Endothelial cell of hepatic sinusoid (primary cell): ENCODE results near the gene PBX1.

Experiments used
- in situ Hi-C: cut with HindIII; loops from 2 replicates; pipeline ENCODE4 v1.10.0; 2017; ENCODE audit warnings: low sequenced_read_pairs

Gene PBX1

DNA sequence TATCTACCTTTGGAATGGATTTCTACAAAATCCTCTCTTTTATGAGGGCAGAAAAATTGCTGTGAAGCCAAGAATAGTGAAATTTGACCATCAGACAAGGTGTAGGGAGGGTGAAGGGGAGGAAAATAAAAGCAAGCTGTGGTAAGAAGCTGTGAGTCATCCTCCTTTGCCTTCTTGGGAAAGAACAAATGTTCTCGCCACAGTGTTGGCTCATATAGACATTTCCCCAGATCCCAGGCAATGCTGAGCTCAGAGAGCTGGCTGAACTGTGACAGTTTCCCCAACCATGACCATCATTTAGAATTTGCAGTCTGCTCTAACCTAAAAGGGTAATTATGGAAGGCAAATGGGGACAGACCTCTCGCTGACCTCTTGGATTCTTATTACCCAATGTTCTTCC lies 235.4 kb downstream of the PBX1 start:
- in situ Hi-C loops: no loop called here

DNA sequence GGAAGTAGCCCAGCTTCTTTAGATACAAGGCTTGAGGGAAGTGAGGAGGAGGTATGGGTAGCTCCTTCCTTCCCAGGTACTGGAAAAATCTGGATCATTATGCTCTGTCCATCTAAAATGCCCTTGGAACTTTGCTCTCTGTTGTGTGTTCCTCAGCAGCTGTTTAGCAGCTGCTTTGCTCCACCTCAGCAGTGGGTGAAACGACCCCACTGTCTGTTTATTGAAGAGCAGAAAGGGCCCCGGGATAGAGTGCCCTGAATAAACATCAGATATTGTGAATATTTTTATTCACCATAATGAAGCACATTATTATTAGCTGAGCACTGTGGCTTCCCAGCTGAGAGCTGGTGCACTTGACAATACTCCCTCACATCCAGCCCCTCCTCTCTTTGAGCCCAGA lies 237.9 kb downstream of the PBX1 start:
- in situ Hi-C loops: no loop called here

DNA sequence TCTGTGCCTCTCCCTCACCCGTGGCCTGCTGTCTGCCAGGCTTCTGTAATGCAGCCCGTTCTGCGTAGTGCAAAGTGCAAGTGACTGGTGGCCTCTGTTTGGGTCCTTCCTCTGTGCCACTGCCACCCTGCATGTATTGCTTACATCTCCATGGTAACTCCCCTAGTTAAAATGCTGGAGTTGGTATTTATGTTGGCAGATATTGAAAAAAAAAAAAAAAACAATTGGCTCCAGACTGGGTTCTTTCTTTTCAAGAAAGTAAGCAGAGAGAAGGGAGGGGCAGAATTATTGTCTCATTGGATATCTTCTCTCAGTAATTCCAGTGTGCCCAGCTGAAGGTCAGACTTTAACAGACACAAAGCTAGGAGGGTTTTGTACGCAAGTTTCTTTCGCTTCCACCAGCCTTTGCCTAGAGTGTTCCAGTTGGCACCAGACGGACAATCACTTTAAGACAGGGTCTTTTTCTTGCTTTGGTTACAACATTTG lies 242.3 kb downstream of the PBX1 start:
- in situ Hi-C loops: loop anchor here (25.0 kb wide), 1 partner anchor 1264 kb away; no protein-coding TSS in a partner anchor

DNA sequence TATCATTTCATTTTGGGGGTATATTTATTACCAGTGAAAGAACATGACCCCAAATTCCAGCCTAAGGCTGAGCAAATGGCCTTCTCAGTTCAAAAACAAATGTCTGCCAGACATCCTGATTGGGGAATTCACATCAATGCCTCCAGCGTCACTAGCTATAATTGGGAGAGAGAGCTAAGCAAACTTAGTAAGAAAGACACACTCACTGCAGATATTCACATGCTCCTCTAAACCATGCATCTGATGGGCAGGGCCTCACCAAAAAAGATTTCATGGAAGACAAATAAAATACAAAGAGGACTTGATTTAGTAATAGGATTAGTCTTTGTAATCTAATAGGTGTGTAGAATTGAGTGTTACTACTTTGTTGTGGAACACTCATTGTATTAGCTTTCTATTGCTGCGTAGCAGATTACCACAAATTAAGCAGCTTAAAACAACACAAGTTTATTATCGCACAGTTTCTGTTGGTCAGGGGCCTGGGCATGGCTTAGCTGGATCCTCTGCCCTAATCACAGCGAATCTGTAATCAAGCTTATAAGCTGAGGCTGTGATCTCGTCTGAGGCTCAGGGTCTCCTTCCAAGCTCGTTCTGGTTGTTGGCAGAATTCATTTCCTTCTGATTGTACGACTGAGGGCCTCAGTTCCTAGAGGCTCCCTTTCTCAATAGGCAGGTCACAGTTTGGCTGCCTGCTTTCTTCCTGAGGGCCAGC lies 243.0 kb downstream of the PBX1 start:
- in situ Hi-C loops: loop anchor here (25.0 kb wide), 1 partner anchor 1265 kb away; no protein-coding TSS in a partner anchor

DNA sequence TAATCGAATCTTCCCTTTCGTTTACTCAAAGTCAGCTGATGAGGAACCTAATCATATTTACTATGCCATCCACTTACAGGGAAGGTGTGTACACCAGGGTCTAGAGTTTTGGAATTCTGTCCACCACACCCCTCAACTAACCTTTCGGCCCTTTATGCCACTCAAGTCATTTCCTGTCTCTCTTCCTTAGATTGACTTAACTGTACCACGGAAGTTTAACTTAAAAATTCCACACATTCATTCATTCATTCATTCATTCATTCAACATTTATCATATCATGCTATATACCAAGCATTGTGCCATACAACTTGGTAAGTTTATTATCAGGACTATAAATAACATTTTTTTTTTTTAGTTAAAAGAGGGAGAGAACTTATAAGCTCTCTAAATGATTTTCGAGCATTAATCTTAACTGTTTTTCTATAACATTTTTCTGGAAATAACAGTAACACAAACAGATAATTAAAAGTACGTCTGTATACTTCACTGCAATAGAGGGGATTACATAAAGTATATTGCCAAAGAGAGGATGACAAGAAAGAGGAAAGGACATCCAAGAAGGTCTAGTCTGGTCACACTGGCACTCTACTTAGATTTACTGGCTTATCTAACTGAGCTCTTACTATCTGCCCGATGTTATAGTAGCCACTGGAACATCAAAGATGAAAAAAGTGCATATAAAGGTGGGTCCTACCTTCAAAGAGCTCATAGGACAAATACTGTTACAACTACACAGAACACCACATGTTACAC lies 243.7 kb downstream of the PBX1 start:
- in situ Hi-C loops: loop anchor here (25.0 kb wide), 1 partner anchor 1265 kb away; no protein-coding TSS in a partner anchor

DNA sequence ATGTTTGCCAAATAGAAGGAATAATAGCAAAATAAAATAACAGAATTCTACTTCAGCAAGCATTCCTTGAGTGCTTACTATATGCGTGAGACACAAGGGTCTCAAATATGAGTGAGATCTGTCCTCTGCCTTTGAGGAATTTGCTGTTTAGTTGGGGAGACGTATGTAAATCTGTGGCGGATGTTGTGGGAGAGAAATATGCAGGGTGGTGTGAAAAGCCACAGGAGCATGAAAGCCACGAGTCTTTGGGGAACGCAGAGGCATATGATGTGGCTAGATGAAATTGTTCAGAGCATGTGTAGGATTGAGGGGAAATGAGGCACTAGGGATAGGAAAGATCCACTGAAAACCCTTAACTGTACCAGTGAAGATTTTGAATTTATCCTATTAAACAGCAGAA lies 244.4 kb downstream of the PBX1 start:
- in situ Hi-C loops: loop anchor here (25.0 kb wide), 1 partner anchor 1266 kb away; no protein-coding TSS in a partner anchor

DNA sequence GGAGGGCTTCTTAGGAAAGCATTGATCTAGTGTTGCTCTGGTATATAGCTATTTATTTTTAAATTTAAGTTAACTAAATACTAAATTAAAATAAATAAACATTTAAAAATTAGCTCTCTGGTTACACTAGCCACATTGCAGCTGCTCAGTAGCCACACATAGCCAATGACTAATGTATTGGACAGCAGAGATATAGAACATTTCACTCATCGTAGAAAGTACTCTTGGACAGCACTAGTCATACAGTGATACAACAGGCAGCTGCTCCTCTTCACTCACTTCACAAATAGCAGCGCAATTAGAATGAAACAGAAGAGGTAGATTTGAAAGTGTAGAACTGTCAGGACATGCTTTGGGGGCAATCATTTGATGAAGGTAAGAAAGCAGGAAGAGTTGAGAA lies 245.4 kb downstream of the PBX1 start:
- in situ Hi-C loops: loop anchor here (25.0 kb wide), 1 partner anchor 1267 kb away; no protein-coding TSS in a partner anchor

DNA sequence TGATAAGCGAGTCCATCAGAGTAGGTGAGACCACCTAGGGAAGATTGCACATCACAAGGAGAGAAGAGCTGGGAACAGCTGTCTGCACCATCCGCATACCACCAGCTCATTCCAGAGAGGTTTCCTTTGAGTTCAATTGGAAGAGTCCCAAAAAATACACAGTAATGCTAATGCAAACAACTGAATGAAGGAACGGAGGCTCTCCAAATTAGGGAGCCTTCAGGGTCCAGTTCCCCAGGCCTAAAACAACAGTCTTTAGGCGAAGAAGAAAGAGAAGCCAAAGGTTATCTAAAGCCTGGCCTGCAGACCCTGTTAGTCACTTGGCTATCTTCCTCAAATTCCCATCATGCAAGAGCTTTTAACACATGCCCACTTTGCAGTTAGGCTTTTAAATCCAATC lies 246.4 kb downstream of the PBX1 start:
- in situ Hi-C loops: loop anchor here (25.0 kb wide), 1 partner anchor 1268 kb away; no protein-coding TSS in a partner anchor

DNA sequence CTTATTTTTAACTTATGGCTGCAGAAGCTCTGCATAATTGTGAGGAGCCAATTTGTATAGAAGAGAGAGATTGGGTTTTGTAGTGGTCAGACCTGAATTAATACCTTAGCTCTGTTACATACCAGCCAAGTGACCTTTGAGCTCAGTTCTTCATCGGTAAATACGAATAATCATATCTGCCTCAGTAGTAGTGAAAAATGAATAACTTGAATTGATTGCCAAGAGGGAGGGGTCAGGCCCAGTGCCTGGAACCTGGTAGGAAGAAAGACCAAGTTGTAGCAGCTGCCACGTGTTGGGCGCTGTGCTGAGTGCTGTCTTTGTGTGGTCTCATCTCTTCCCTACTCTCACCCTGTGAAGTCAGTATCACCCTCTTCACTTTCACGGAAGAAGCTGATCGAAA lies 247.5 kb downstream of the PBX1 start:
- in situ Hi-C loops: loop anchor here (25.0 kb wide), 1 partner anchor 1269 kb away; no protein-coding TSS in a partner anchor

DNA sequence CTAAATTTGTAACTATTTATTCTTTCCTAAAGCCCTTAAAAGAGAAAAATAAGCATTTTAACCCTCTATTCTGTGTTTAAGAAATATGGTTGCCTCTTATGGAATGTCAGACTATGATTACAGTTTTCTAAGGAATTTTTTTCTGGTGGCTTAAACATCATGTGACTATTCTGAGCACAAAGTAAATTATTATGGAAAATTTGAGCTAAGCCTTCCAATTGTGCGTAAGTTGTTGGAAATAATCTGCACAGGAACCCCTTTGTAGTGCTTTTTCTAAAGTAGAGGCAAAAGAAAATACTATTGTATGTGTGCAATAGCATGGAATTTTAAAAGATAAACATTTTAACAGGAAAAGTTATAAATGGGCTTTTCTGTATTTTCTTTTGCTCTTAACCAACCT lies 254.8 kb downstream of the PBX1 start:
- in situ Hi-C loops: loop anchor here (25.0 kb wide), 1 partner anchor 1276 kb away; no protein-coding TSS in a partner anchor

DNA sequence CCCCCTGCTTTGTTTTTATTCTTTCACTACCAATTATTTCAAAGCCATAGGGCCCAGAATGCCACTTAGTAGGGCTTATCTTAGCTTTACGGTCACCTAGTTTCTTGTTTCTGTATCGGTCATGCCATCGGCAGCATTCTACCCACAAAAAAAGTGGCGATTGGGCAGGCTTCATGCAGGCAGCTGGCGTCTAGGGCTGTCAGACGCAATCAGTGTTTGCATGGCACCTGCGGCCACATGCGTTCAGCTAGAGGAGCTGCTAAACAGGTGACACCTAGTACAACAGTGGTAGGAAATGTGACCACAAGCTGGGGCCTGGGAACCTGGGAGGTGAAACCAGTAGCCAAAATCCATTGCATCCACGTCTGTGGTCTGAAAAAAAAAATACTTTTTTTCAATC lies 262.7 kb downstream of the PBX1 start:
- in situ Hi-C loops: loop anchor here (5.0 to 25.0 kb wide), 2 partner anchors 36 to 1284 kb away; no protein-coding TSS in a partner anchor

DNA sequence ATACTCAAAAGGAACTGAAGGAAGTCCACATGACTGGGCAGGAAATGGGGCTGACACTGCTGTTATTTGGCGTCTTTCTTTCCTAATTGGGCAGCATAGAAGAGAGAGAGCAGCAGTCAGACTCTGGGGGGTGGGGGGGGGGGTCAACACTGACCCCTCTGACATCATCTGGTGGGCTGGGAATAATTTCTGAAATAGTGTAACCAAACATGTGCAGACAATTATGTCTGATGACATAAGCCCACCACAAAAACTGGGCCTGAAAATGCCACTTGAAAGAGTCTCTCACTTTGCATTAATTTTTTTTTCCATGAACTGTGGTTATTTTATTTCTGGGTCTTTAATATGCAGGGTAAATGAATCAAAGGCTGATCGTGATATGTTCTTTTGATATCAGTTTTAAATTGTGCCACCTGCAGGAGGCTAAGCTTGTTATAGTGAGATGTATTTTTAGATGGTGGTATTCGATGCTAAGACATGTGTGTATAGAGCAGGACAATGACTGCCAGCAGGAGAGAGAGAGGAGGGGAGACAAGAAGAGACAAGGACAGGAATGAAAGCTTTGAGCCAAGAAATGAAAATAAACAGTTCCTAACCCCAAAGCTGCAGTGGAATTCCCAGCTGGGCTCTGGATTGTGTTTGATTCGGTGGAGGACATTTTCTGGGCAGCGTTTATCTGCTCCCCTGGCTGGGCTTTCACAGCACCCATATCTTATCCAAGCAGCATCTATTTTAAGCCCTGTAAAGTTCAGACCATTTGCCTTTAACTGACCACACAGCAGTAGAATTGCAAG lies 264.7 kb downstream of the PBX1 start:
- in situ Hi-C loops: loop anchor here (5.0 to 25.0 kb wide), 2 partner anchors 34 to 1286 kb away; no protein-coding TSS in a partner anchor

DNA sequence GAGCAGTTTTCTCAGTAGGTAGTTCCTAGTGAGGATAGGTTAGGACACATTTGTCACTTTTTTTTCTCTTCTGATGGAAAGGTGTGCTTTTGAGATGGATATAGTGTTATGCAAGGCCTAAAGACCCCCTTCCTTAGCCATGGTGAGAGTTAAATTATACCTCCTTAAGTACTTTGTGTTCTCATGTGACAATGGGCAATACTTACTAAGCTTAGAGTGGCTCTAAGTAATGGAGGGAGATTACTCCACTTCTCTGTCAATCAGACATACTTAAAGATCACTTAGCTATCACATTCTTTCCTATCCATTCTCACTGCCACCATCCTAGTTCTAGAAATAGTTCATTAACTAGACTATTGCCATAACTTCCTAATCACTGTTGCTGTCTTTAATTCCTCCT lies 265.6 kb downstream of the PBX1 start:
- in situ Hi-C loops: loop anchor here (5.0 to 25.0 kb wide), 2 partner anchors 33 to 1287 kb away; no protein-coding TSS in a partner anchor

DNA sequence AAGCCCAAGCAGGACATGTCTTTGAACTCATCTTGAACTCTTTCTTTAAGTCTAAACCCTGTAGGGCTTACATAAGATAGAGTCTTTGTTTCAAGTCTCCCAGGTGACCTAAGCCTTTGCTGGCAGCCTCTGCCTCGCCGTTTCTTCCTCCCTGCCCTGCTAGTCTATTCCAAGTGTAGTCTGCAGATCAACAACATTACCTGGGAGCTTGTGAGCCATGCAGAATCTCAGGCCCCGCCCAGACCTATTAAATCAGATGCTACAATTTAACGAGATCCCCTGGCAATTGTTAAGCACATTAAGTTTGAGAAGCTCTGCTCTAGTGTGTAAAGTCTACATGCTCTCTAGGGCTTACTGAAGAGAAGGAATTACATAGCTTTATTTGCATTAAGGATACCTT lies 271.6 kb downstream of the PBX1 start:
- in situ Hi-C loops: no loop called here

DNA sequence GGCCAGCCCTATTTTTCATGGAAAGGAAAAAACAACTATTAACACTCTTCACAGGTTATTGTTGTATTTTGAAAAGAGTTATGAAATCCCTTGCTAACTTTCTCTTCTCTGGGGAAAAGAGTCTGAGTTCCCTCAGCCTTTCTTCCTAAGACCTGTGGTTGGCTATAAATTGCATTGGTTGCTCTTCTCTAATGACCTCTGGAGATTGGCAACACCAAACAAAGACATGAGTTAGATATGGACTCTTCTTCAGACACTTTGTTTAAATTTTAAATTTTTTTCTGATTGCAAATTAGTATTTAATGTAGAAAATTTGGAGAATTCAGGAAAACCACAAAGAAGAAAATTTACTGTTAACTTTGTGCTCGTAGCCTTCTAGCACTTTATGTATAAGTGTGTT lies 275.7 kb downstream of the PBX1 start:
- in situ Hi-C loops: no loop called here

DNA sequence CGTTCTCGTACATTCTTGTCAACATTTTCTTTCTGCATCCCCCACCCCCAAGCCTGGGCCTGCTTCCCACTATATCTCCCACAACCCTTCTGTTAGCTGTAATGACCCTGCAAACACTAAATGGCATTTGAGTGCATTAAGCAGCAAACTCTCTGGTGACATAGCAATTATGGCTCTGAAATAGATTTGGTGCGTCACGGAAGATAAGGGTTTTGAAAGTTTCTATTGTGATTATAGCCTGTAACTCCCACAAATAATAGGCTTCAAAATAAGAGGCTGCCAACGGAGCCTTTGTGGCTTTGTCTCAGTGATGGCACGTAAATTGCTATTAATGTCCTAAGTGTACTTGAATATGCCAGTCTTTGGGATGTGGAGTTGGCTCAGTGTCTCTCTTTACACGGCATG lies 277.6 kb downstream of the PBX1 start:
- in situ Hi-C loops: no loop called here

DNA sequence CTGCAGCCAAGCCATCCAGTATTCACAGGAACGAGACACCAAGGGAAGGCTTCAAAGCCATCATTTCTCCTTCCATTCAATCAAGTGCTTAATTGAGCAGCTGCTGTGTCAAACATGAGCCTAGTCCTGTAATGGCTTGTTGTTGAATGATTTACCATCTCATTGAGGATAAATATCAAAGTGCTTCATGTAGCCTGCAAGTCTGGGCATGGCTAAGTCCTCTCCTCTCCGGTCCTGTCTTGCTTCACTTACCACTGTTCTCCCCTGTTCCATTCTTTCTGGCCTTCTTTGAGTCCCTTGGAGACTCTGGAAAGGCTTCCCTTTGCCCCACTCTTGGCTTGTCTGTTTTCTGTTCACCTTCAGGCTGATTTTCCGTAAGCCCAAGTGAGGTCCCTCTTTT lies 279.8 kb downstream of the PBX1 start:
- in situ Hi-C loops: no loop called here

DNA sequence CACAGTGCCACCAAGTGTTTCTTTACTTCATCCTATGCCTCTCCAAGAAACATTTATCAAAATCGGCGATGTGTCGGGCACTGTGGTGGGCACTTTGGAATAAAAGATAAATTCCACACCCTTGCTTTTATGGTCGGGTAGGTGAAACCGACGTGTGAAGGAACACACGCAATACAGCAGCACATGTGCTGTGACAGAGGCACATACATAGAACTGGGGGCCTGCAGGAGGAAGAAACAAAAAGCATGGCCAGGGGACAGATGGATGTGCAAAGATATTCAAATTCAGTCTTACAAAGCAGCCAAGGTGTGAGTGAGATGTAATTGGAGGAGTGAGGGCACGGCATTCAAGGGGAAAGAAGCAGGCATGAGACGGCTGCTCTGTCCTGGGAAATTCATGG lies 282.0 kb downstream of the PBX1 start:
- in situ Hi-C loops: no loop called here

DNA sequence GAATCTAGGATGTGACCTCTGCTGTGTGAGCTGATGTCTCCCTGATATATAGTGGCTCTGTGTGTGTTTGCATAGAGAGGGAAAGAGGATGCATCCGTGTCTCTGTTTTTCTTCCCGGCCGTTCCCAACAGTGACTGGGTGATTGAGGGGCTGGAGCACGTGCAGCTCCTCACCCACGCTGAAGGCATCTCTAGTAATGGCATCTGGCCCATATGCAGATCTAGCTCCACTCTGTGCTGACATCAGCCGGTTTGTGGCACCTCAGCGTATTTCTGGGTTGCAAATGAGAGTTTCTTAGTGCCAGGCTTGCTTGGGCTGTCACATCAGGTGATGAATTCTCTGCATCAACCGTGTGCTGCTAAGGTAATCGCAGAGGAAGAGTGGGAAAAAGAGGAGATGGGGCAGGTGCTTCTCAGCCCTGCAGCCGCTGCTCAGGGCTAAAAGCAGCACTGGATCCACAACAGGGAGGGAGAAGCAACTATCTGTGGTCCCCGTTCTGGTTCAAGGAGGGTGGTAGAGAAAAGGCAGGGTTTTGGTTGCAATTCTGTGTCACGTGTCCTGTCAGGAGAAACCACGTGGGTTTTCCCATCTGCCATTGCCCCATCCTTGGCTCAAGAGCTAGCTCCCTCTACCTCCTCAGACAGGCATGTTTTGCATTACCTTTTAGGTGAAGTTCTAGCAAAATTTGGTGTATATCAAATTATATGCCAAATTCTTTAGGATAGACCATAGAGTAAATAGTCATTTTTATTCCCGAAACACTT lies 282.9 kb downstream of the PBX1 start:
- in situ Hi-C loops: no loop called here

DNA sequence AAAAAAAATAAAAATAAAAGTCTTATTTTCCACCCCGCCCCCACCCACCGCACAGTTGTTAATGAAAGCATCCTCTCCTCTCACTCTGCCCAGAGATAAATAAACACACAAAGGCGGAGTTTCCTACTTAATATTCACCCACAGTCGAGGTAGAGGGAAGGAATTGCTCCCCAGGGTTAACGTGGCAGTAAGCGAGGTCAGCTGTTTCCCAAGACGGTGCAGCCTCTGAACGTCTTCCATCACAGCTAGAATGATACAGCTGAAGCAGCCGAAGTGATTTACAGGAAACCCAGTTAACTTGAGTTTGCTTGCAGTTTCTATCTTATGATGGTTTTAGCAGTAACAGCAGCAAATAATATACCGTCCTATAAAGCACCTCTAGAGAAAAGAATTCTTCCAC lies 283.9 kb downstream of the PBX1 start:
- in situ Hi-C loops: no loop called here
